Activated B cell treated with CpG ODN at 0.5 μM for 24 hours (primary cell): Measurements from ENCODE around the gene CSDE1. TPM values are rescaled to one million over a fixed set of nuclear protein-coding genes. Genes with fewer than 3 reads are reported as not detected.
A peak's percentile ranks its signal among the peaks of the same experiment; 100 is the strongest.

ENCODE experiments used
- ATAC-seq: fragments of 200-7000 bp; cut with Tn5 transposase; one replicate; pipeline ENCODE4 v1.10.0; 2021; ENCODE audit warnings: low read depth, mild to moderate bottlenecking, moderate library complexity
- CTCF ChIA-PET: fragments of 350-600 bp; sonication (Branson Sonifier 250); formaldehyde crosslinking; loops from one replicate; lab custom pipeline; 2021; ENCODE audit warnings: antibody characterized with exemption; lab: Charles Lee
- POLR2A ChIA-PET: fragments of 350-600 bp; sonication (Branson Sonifier 250); formaldehyde crosslinking; loops from one replicate; lab custom pipeline; 2021; ENCODE audit warnings: antibody characterized with exemption; lab: Charles Lee
- DNase-seq: peaks from one replicate; pipeline ENCODE4 v3.0.0; 2022
- H3K27ac Mint-ChIP-seq: one replicate; pipeline ENCODE4 v1.8.0; 2020; ENCODE audit warnings: mixed read lengths
- H3K27me3 Mint-ChIP-seq: one replicate; pipeline ENCODE4 v1.8.0; 2021; ENCODE audit warnings: mixed read lengths
- H3K36me3 Mint-ChIP-seq: one replicate; pipeline ENCODE4 v1.8.0; 2021; ENCODE audit warnings: low read depth, mixed read lengths
- H3K4me1 Mint-ChIP-seq: one replicate; pipeline ENCODE4 v1.8.0; 2021; ENCODE audit warnings: mixed read lengths
- H3K4me3 Mint-ChIP-seq: one replicate; pipeline ENCODE4 v1.8.0; 2020; ENCODE audit warnings: mild to moderate bottlenecking, mixed read lengths
- H3K9me3 Mint-ChIP-seq: one replicate; pipeline ENCODE4 v1.8.0; 2020; ENCODE audit warnings: mixed read lengths
- CTCF ChIP-seq: fragments of 200-600 bp; IDR thresholded peaks from one replicate; pipeline ENCODE4 v1.8.0; 2022; ENCODE audit warnings: antibody characterized with exemption, mild to moderate bottlenecking
- intact Hi-C: fragments of 100-400 bp; cut with micrococcal nuclease; formaldehyde crosslinking; loops from one replicate; pipeline ENCODE4 v1.15.1; 2024
- total RNA-seq: library from RNA; stranded (reverse); gene quantifications from 2 replicates; pipeline ENCODE4 v1.2.3, GENCODE V29; 2022

The CSDE1 gene
- total RNA-seq, 1 donor from 2014 or later: 416 TPM

- ChIA-PET POLR2A (interaction anchor here (1.0 to 2.7 kb wide), 12 partner anchors 10 to 957 kb away, joined by 3 to 30 read pairs (median 4); partner anchors contain the start of genes BCAS2, CSDE1, PHTF1 and RSBN1), CTCF (interaction anchor here (0.9 to 1.6 kb wide), 3 partner anchors 47 to 370 kb away, joined by 3 to 4 read pairs (median 4); partner anchors contain the start of genes BCAS2 and DENND2C)
- H3K27ac Mint-ChIP-seq: peak within 1 kb of the TSS; percentile 98
- ATAC-seq (peak; percentile 94), DNase-seq (peak; percentile 97)
- peaks cover 83% of the 10 kb centered on the region for H3K36me3 Mint-ChIP-seq
- peak within 1 kb of the TSS; percentile 99 for H3K4me3 Mint-ChIP-seq
- peaks cover 28% of the 10 kb centered on the region for H3K4me1 Mint-ChIP-seq
- TF ChIP-seq CTCF: no peak
- H3K27me3 Mint-ChIP-seq: no peaks in the 10 kb centered on the region
- H3K9me3 Mint-ChIP-seq: no peaks in the 10 kb centered on the region
- intact Hi-C loops: loop anchor here (1.0 to 5.0 kb wide), 9 partner anchors 41 to 957 kb away; partner anchors contain the start of genes BCAS2, CSDE1, DENND2C and HIPK1
These were observed 41.2 kb downstream of the CSDE1 start, which contains the start of gene NRAS for GRCh38 chr1:114716304-114717170. Gene NRAS, minus strand, starts transcription at chr1:114716771. Its CDS starts 611 bp downstream, at chr1:114716160.

GRCh38 chr1:114715952-114716303 lies 41.9 kb downstream of the CSDE1 start:
- peak overlapping the region; percentile 99 for H3K4me3 Mint-ChIP-seq
- intact Hi-C loops: loop anchor here (1.0 to 5.0 kb wide), 9 partner anchors 41 to 957 kb away; partner anchors contain the start of genes BCAS2, CSDE1, DENND2C and HIPK1
- TF ChIP-seq CTCF: no peak
- peaks cover 83% of the 10 kb centered on the region for H3K36me3 Mint-ChIP-seq
- ChIA-PET CTCF (interaction anchor here (0.9 to 1.6 kb wide), 3 partner anchors 46 to 369 kb away, joined by 3 to 4 read pairs (median 4); partner anchors contain the start of genes BCAS2 and DENND2C), POLR2A (interaction anchor here (1.0 to 2.7 kb wide), 11 partner anchors 9 to 957 kb away, joined by 3 to 30 read pairs (median 5); partner anchors contain the start of genes BCAS2, CSDE1, PHTF1 and RSBN1)
- peaks cover 28% of the 10 kb centered on the region for H3K4me1 Mint-ChIP-seq
- DNase-seq: no peak
- ATAC-seq: no peak
- no peaks in the 10 kb centered on the region for H3K27me3 Mint-ChIP-seq
- H3K27ac Mint-ChIP-seq: peak overlapping the region; percentile 98
- no peaks in the 10 kb centered on the region for H3K9me3 Mint-ChIP-seq

- Mint-ChIP-seq H3K4me1 (peaks cover 30% of the 10 kb centered on the region), H3K27ac (no peak overlapping the region), H3K4me3 (no peak overlapping the region), H3K36me3 (peaks cover 76% of the 10 kb centered on the region), H3K9me3 (no peaks in the 10 kb centered on the region), H3K27me3 (no peaks in the 10 kb centered on the region)
- DNase-seq (no peak), ATAC-seq (no peak)
- CTCF ChIA-PET: no interaction called here
- intact Hi-C loops: no loop called here
- TF ChIP-seq CTCF: no peak
- POLR2A ChIA-PET: interaction anchor here (1.0 kb wide), 1 partner anchor 131 kb away, joined by 3 read pairs; no protein-coding TSS in a partner anchor
These were observed 44.8 kb downstream of the CSDE1 start for GRCh38 chr1:114712977-114713376.

GRCh38 chr1:114710360-114710759 lies 47.4 kb downstream of the CSDE1 start:
- H3K36me3 Mint-ChIP-seq: peaks cover 81% of the 10 kb centered on the region
- no peaks in the 10 kb centered on the region for H3K27me3 Mint-ChIP-seq
- POLR2A ChIA-PET: interaction anchor here (0.6 kb wide), 1 partner anchor 1660 kb away, joined by 5 read pairs; no protein-coding TSS in a partner anchor

More at GRCh38 chr1:114710360-114710759, 47.4 kb downstream of the CSDE1 start:
- DNase-seq: no peak
- no peak for ATAC-seq
- no peaks in the 10 kb centered on the region for H3K9me3 Mint-ChIP-seq
- H3K4me1 Mint-ChIP-seq: peaks cover 13% of the 10 kb centered on the region
- H3K4me3 Mint-ChIP-seq: no peak overlapping the region
- TF ChIP-seq CTCF: no peak
- H3K27ac Mint-ChIP-seq: no peak overlapping the region
- intact Hi-C loops: no loop called here
- CTCF ChIA-PET: no interaction called here
